ENCODE measurements around the gene ZNF212.
A peak's percentile ranks its signal among the peaks of the same experiment; 100 is the strongest.

ZNF212 gene

GRCh38 chr7:149202831-149203231 lies 36.6 kb upstream of the ZNF212 start:
- no peak overlapping the region for H3K4me3 ChIP-seq (ENCODE audit: low read depth, low read length)
- H3K9ac ChIP-seq (ENCODE audit: low read depth, low read length): no peak overlapping the region
- peaks cover 8% of the 10 kb centered on the region for H3K4me1 ChIP-seq (ENCODE audit: control insufficient read depth, insufficient read depth, low read length)

GRCh38 chr7:149205690-149206381 lies 33.6 kb upstream of the ZNF212 start:
- Histone ChIP-seq H3K27me3 (ENCODE audit: control insufficient read depth, insufficient read depth, low read length) (no peaks in the 10 kb centered on the region), H3K4me1 (ENCODE audit: control insufficient read depth, insufficient read depth, low read length) (peaks cover 11% of the 10 kb centered on the region), H3K9me3 (ENCODE audit: control insufficient read depth, insufficient read depth, low read length) (no peaks in the 10 kb centered on the region), H3K4me3 (ENCODE audit: low read depth, low read length) (no peak overlapping the region), H3K36me3 (ENCODE audit: control insufficient read depth, insufficient read depth, low read length) (peaks cover 87% of the 10 kb centered on the region), H3K9ac (ENCODE audit: low read depth, low read length) (no peak overlapping the region), H3K27ac (ENCODE audit: low read depth, low read length) (no peak overlapping the region)

More at GRCh38 chr7:149202831-149203231, 36.6 kb upstream of the ZNF212 start:
- H3K9me3 ChIP-seq (ENCODE audit: control insufficient read depth, insufficient read depth, low read length): no peaks in the 10 kb centered on the region
- peaks cover 93% of the 10 kb centered on the region for H3K36me3 ChIP-seq (ENCODE audit: control insufficient read depth, insufficient read depth, low read length)
- H3K27ac ChIP-seq (ENCODE audit: low read depth, low read length): no peak overlapping the region
- H3K27me3 ChIP-seq (ENCODE audit: control insufficient read depth, insufficient read depth, low read length): no peaks in the 10 kb centered on the region

- Histone ChIP-seq H3K27ac (ENCODE audit: low read depth, low read length) (no peak overlapping the region), H3K4me3 (ENCODE audit: low read depth, low read length) (no peak overlapping the region), H3K27me3 (ENCODE audit: control insufficient read depth, insufficient read depth, low read length) (no peaks in the 10 kb centered on the region), H3K9me3 (ENCODE audit: control insufficient read depth, insufficient read depth, low read length) (no peaks in the 10 kb centered on the region), H3K4me1 (ENCODE audit: control insufficient read depth, insufficient read depth, low read length) (peaks cover 11% of the 10 kb centered on the region), H3K36me3 (ENCODE audit: control insufficient read depth, insufficient read depth, low read length) (peaks cover 90% of the 10 kb centered on the region), H3K9ac (ENCODE audit: low read depth, low read length) (no peak overlapping the region)
Measured at GRCh38 chr7:149207324-149208035, 32.0 kb upstream of the ZNF212 start.

GRCh38 chr7:149209518-149210269 lies 29.8 kb upstream of the ZNF212 start:
- H3K4me3 ChIP-seq (ENCODE audit: low read depth, low read length): no peak overlapping the region
- peak overlapping the region; percentile 71 for H3K27ac ChIP-seq (ENCODE audit: low read depth, low read length)
- no peaks in the 10 kb centered on the region for H3K9me3 ChIP-seq (ENCODE audit: control insufficient read depth, insufficient read depth, low read length)
- H3K36me3 ChIP-seq (ENCODE audit: control insufficient read depth, insufficient read depth, low read length): peaks cover 90% of the 10 kb centered on the region
- peaks cover 11% of the 10 kb centered on the region for H3K4me1 ChIP-seq (ENCODE audit: control insufficient read depth, insufficient read depth, low read length)
- H3K9ac ChIP-seq (ENCODE audit: low read depth, low read length): no peak overlapping the region
- no peaks in the 10 kb centered on the region for H3K27me3 ChIP-seq (ENCODE audit: control insufficient read depth, insufficient read depth, low read length)

GRCh38 chr7:149210551-149210950 lies 28.9 kb upstream of the ZNF212 start:
- Histone ChIP-seq H3K9ac (ENCODE audit: low read depth, low read length) (no peak overlapping the region), H3K4me3 (ENCODE audit: low read depth, low read length) (no peak overlapping the region), H3K36me3 (ENCODE audit: control insufficient read depth, insufficient read depth, low read length) (peaks cover 93% of the 10 kb centered on the region), H3K27me3 (ENCODE audit: control insufficient read depth, insufficient read depth, low read length) (no peaks in the 10 kb centered on the region), H3K4me1 (ENCODE audit: control insufficient read depth, insufficient read depth, low read length) (peaks cover 8% of the 10 kb centered on the region), H3K27ac (ENCODE audit: low read depth, low read length) (no peak overlapping the region), H3K9me3 (ENCODE audit: control insufficient read depth, insufficient read depth, low read length) (no peaks in the 10 kb centered on the region)

GRCh38 chr7:149214020-149214720 lies 25.3 kb upstream of the ZNF212 start:
- no peaks in the 10 kb centered on the region for H3K27me3 ChIP-seq (ENCODE audit: control insufficient read depth, insufficient read depth, low read length)
- H3K9ac ChIP-seq (ENCODE audit: low read depth, low read length): no peak overlapping the region
- no peak overlapping the region for H3K4me3 ChIP-seq (ENCODE audit: low read depth, low read length)
- H3K9me3 ChIP-seq (ENCODE audit: control insufficient read depth, insufficient read depth, low read length): no peaks in the 10 kb centered on the region
- H3K36me3 ChIP-seq (ENCODE audit: control insufficient read depth, insufficient read depth, low read length): peaks cover 98% of the 10 kb centered on the region
- peaks cover 3% of the 10 kb centered on the region; the same call in 1 of the 2 replicates for H3K4me1 ChIP-seq (ENCODE audit: control insufficient read depth, insufficient read depth, low read length)
- no peak overlapping the region for H3K27ac ChIP-seq (ENCODE audit: low read depth, low read length)

- Histone ChIP-seq H3K4me1 (ENCODE audit: control insufficient read depth, insufficient read depth, low read length) (no peaks in the 10 kb centered on the region), H3K27ac (ENCODE audit: low read depth, low read length) (no peak overlapping the region), H3K36me3 (ENCODE audit: control insufficient read depth, insufficient read depth, low read length) (peaks cover 94% of the 10 kb centered on the region), H3K9me3 (ENCODE audit: control insufficient read depth, insufficient read depth, low read length) (no peaks in the 10 kb centered on the region), H3K4me3 (ENCODE audit: low read depth, low read length) (no peak overlapping the region), H3K27me3 (ENCODE audit: control insufficient read depth, insufficient read depth, low read length) (no peaks in the 10 kb centered on the region), H3K9ac (ENCODE audit: low read depth, low read length) (no peak overlapping the region)
Measured at GRCh38 chr7:149216402-149216801, 23.0 kb upstream of the ZNF212 start.

- Histone ChIP-seq H3K36me3 (ENCODE audit: control insufficient read depth, insufficient read depth, low read length) (peaks cover 88% of the 10 kb centered on the region), H3K9ac (ENCODE audit: low read depth, low read length) (no peak overlapping the region), H3K27ac (ENCODE audit: low read depth, low read length) (no peak overlapping the region), H3K4me3 (ENCODE audit: low read depth, low read length) (no peak overlapping the region), H3K9me3 (ENCODE audit: control insufficient read depth, insufficient read depth, low read length) (no peaks in the 10 kb centered on the region), H3K4me1 (ENCODE audit: control insufficient read depth, insufficient read depth, low read length) (no peaks in the 10 kb centered on the region), H3K27me3 (ENCODE audit: control insufficient read depth, insufficient read depth, low read length) (no peaks in the 10 kb centered on the region)
Measured at GRCh38 chr7:149217570-149217969, 21.9 kb upstream of the ZNF212 start.

- Histone ChIP-seq H3K9me3 (ENCODE audit: control insufficient read depth, insufficient read depth, low read length) (no peaks in the 10 kb centered on the region), H3K36me3 (ENCODE audit: control insufficient read depth, insufficient read depth, low read length) (peaks cover 82% of the 10 kb centered on the region), H3K9ac (ENCODE audit: low read depth, low read length) (no peak overlapping the region), H3K4me3 (ENCODE audit: low read depth, low read length) (no peak overlapping the region), H3K27ac (ENCODE audit: low read depth, low read length) (peak overlapping the region; percentile 28), H3K4me1 (ENCODE audit: control insufficient read depth, insufficient read depth, low read length) (no peaks in the 10 kb centered on the region), H3K27me3 (ENCODE audit: control insufficient read depth, insufficient read depth, low read length) (no peaks in the 10 kb centered on the region)
Measured at GRCh38 chr7:149218469-149219420, 20.7 kb upstream of the ZNF212 start.

- peaks cover 79% of the 10 kb centered on the region for H3K36me3 ChIP-seq (ENCODE audit: control insufficient read depth, insufficient read depth, low read length)
Measured at GRCh38 chr7:149220534-149220933, 18.9 kb upstream of the ZNF212 start.

More at GRCh38 chr7:149220534-149220933, 18.9 kb upstream of the ZNF212 start:
- Histone ChIP-seq H3K27ac (ENCODE audit: low read depth, low read length) (no peak overlapping the region), H3K4me3 (ENCODE audit: low read depth, low read length) (no peak overlapping the region), H3K4me1 (ENCODE audit: control insufficient read depth, insufficient read depth, low read length) (no peaks in the 10 kb centered on the region), H3K27me3 (ENCODE audit: control insufficient read depth, insufficient read depth, low read length) (no peaks in the 10 kb centered on the region), H3K9ac (ENCODE audit: low read depth, low read length) (no peak overlapping the region), H3K9me3 (ENCODE audit: control insufficient read depth, insufficient read depth, low read length) (no peaks in the 10 kb centered on the region)
